HuH-7 (cell line): ENCODE measurements around the gene FBP1.
"Not testable (repeated sequence)": the region's sequence is repeated elsewhere in the genome, so short reads cannot be mapped to it uniquely, and the experiment has no call there.

Experiments
- DNase-seq: peaks from one replicate; pipeline ENCODE4 v3.0.0; 2011; ENCODE audit warnings: low spot score

The FBP1 gene

GRCh38 chr9:94576131-94576530, 63.2 kb downstream of the FBP1 start:
- DNase-seq = no peak

- DNase-seq = no peak
Observed at GRCh38 chr9:94568972-94569712, 70.2 kb downstream of the FBP1 start.

GRCh38 chr9:94568250-94568889, 70.9 kb downstream of the FBP1 start:
- no peak for DNase-seq

DNA sequence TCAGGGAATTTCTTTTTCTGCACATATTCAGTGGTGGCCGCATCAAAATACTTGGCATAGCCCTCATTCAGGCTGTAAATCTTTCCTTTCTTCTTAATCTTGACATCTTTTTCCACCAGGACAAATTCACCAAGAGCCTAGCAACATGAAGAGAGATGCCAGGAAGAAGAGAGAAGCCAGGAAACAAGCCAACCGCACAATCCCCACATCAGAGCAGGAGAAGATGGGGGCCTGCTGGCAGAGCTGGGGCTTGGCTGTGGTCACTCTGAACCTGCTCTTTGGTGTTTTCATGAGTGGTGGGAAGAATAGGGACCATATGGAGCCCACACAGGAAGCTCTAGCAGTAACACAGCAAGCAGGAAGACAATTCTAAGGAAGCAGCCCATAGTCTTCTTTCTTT, 72.0 kb downstream of the FBP1 start:
- DNase-seq = no peak

GRCh38 chr9:94566550-94566949, 72.8 kb downstream of the FBP1 start:
- DNase-seq = no peak

- not testable (repeated sequence) for DNase-seq
Observed at GRCh38 chr9:94564279-94564678, 75.0 kb downstream of the FBP1 start.

DNA sequence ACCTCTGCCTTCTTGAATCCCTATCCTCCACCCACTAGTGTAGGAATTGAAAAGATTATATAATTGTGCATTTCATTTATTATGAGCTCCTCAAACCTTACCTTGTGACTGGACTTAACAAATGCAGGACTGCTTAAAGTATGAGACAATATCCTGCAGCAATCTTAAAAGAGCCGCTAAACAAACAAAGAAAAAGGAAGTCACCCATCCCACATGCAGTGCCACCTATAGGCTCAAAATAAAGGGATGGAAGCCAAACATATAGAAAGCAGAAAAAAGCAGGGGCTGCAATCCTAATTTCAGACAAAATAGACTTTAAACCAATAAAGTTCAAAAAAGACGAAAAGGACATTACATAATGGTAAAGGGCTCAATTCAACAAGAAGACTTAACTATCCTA, 75.8 kb downstream of the FBP1 start:
- DNase-seq = no peak

DNA sequence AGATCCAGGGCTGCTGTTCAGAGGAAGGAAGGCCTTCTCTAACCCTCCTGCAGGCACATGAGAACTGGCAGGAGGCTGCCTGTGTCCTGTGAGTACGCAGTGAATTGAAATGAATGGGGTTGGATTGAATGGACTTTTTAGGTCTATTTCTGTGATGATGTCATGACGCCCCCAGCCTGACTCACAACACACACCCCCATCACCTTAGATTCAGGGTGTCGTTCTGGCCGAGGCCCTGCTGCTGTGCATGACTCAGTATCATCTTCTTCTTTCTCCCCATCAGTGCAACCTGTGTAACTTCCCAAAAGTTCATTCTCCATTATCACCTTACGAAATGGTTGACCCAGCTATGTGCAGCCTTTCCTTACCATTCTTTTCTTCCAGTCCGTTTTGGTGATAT, 79.1 kb downstream of the FBP1 start:
- no peak for DNase-seq

DNA sequence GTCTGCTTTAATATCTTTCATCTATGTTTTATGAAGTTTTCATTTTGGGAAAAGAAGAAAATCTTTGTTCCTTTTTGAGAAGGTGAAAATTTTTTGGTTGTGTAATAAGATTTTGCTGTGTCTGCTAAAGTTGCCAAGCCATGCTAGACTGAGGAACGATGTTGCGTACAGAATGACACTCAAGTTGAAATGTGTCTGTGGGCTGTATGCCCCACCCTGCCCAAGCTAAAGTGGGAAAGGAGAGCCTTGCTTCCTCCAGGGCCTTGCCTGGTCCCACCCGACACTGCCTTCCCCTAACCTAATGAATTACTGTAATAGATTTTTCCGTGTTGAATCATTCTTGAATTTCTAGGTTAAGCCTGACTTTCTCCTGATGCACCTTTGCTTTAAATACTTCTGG, 81.9 kb downstream of the FBP1 start:
- no peak for DNase-seq

DNA sequence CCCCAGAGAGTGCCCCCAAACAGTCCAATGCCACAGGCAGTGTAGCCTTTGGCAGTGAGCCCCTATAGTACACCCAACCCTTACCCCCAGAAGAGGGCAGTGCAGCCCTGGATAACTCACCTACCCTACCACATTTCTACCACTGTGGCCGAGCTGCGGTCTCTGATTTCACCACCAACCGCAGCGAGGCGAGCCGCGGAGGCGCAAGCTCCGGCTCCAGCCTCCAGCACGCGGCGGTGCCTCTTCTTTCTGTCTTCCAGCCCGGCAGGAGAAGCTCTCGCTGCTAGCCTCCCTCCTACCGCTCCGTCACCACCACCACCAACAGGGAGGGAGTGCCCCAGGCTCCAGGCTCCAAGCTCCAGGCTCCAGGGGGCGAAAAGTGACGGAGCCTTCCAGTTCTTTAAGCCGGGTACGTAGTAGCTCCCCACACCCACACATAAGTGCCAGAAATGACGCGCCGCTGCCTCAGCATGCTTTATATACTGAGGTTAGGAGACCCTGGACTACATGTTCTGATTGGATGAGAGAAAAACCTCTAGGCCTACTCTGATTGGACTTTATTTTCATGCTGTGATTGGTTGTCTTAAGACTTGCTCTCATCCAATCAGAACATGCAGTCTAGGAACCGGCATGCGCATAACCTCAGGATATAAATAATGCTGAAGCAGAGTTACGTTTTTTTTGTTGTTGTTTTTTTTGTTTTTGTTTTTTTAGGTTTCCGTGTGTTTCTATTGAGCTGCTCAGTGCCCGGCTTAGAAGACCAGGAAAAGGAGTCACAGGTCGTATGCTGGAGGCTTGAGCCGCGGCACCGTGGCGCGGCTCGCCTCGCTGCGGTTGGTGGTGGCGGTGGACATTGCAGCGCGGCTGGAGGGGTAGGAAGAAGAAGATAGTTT, 84.6 kb downstream of the FBP1 start, which contains the start of gene PCAT7:
PCAT7 (plus strand) TSS at position 645 of the 893 bp plus-strand sequence.
- peak; percentile 58 for DNase-seq

GRCh38 chr9:94554078-94554438, 85.3 kb downstream of the FBP1 start:
- DNase-seq = no peak
